Measurements from ENCODE around the gene NLN. TPM values are rescaled to one million over a fixed set of nuclear protein-coding genes. Genes with fewer than 3 reads are reported as not detected.
"Not testable (repeated sequence)": the region's sequence is repeated elsewhere in the genome, so short reads cannot be mapped to it uniquely, and the experiment has no call there.

The NLN gene
- total and polyA plus RNA-seq, 7 experiments from 2014 or later: 2.5 to 11.9 (median 3.6) TPM

DNA sequence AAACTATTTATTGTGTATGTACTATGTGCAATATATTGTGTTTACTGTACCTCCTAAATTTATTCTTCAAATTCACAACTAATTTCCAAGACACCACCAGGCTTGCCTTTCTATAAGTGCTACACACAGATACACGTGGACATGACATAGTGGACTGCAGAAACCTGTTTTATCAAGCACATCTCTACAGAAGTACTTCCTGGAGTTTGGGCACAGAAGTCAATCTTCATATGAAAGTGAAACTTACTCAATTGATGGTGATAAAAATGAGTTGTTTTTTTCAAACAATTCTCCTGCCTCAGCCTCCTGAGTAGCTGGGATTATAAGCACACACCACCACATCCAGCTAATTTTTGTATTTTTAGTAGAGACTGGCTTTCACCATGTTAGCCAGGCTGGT, 57.6 kb downstream of the NLN start:
- ChIA-PET CTCF (interaction anchor here (0.7 kb wide), 1 partner anchor 25 kb away, joined by 3 read pairs; no protein-coding TSS in a partner anchor), POLR2A (interaction anchor here (1.4 kb wide), 1 partner anchor 145 kb away, joined by 3 read pairs; no protein-coding TSS in a partner anchor)
- Histone ChIP-seq H3K4me1 (ENCODE audit: control insufficient read depth in 2 of 2, insufficient read depth in 2 of 2, low read length in 2 of 2) (peaks cover 0 to 9% of the 10 kb centered on the region in 2 donors), H3K27ac (ENCODE audit: low read depth, low read length) (no peak overlapping the region), H3K4me3 (ENCODE audit: low read length) (no peak overlapping the region), H3K27me3 (ENCODE audit: control insufficient read depth in 2 of 2, insufficient read depth in 2 of 2, low read length in 2 of 2) (no peaks in the 10 kb centered on the region), H3K9me3 (ENCODE audit: control insufficient read depth in 2 of 3, low read length in 3 of 3) (no peaks in the 10 kb centered on the region), H3K36me3 (ENCODE audit: control insufficient read depth in 2 of 3, insufficient read depth in 3 of 3, low read length in 3 of 3) (no peaks in the 10 kb centered on the region)
- Mint-ChIP-seq H3K4me3 (peak overlapping the region; percentile 40 to 71 (median 56)), H3K4me1 (peaks cover 17 to 29% (median 24%) of the 10 kb centered on the region in 7 donors), H3K36me3 (peaks cover 5 to 28% (median 13%) of the 10 kb centered on the region in 5 donors), H3K9me3 (no peaks in the 10 kb centered on the region), H3K27me3 (no peaks in the 10 kb centered on the region), H3K27ac (peak overlapping the region; percentile 24 to 91 (median 78))
- peak in 4 of 9 donors; percentile 10 to 28 (median 16) for DNase-seq
- intact Hi-C loops (cut with micrococcal nuclease): loop anchor here (2.0 to 5.0 kb wide), 3 partner anchors 25 to 148 kb away; partner anchors contain the start of gene ERBIN (in 1 of the 2)
- peak; percentile 29 for ATAC-seq

DNA sequence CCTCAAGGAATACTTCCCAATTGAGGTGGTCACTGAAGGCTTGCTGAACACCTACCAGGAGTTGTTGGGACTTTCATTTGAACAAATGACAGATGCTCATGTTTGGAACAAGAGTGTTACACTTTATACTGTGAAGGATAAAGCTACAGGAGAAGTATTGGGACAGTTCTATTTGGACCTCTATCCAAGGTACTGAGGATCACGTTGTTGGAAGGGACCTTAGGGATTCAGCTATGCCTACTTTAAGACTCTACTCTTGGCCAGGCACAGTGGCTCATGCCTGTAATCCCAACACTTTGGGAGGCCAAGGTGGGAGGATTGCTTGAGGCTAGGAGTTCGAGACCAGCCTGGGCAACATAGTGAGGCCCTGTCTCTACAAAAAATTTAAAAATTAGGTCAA, 66.3 kb downstream of the NLN start:
- H3K36me3 ChIP-seq (ENCODE audit: control insufficient read depth in 2 of 3, insufficient read depth in 3 of 3, low read length in 3 of 3); intact Hi-C loops (cut with micrococcal nuclease): not testable (repeated sequence)

DNA sequence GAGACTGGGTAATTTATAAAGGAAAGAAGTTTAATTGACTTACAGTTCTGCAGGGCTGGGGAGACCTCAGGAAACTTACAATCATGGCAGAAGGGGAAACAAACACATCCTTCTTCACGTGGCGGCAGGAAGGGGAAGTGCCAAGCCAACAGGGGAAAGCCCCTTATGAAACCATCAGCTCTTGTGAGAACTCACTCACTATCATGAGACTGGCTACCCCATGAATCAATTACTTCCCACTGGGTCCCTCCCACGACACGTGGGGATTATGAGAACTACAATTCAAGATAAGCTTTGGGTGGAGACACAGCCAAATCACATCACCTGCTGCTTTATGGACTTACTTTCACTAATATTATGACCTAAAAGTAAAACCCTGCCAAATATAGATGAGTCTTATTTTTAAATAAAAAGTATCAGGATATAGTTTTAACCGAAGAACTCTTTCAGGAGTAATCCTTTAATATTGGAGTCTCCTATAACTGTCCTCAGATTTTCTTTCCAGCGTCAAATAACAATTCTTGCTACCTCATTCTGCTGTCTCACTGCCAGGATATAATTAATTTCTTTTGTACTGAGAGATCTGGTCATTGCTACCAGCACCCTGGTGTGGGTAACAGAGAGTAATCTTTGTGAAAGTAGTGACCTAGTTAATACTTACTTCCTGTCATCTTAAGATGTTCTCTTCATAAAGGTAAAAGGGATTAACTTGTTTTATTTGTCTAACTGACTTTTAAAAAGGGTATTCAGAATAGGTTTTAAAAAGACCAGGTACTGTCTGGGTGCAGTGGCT, 68.6 kb downstream of the NLN start:
- peak overlapping the region in 3 of 9 donors; percentile 16 to 61 (median 41) for H3K27ac Mint-ChIP-seq
- peak; percentile 84 for ATAC-seq
- Histone ChIP-seq H3K4me1 (ENCODE audit: control insufficient read depth in 2 of 2, insufficient read depth in 2 of 2, low read length in 2 of 2) (no peaks in the 10 kb centered on the region), H3K27me3 (ENCODE audit: control insufficient read depth in 2 of 2, insufficient read depth in 2 of 2, low read length in 2 of 2) (no peaks in the 10 kb centered on the region), H3K36me3 (ENCODE audit: control insufficient read depth in 2 of 3, insufficient read depth in 3 of 3, low read length in 3 of 3) (no peaks in the 10 kb centered on the region), H3K9me3 (ENCODE audit: control insufficient read depth in 2 of 3, low read length in 3 of 3) (no peaks in the 10 kb centered on the region), H3K27ac (ENCODE audit: low read depth, low read length) (no peak overlapping the region), H3K4me3 (ENCODE audit: low read length) (no peak overlapping the region)
- H3K36me3 Mint-ChIP-seq: peaks cover 6 to 28% (median 22%) of the 10 kb centered on the region in 5 donors
- POLR2A ChIA-PET: interaction anchor here (1.4 kb wide), 1 partner anchor 76 kb away, joined by 4 read pairs; no protein-coding TSS in a partner anchor
- H3K4me3 Mint-ChIP-seq: no peak overlapping the region
- H3K9me3 Mint-ChIP-seq: peaks cover 0 to 7% (median 4%) of the 10 kb centered on the region in 11 donors
- H3K4me1 Mint-ChIP-seq: peaks cover 0 to 13% (median 11%) of the 10 kb centered on the region in 7 donors
- DNase-seq: no peak
- H3K27me3 Mint-ChIP-seq: no peaks in the 10 kb centered on the region
- intact Hi-C loops (cut with micrococcal nuclease): no loop called here
- CTCF ChIA-PET: no interaction called here

More for the DNA sequence above, 66.3 kb downstream of the NLN start:
- H3K9me3 Mint-ChIP-seq; H3K27ac ChIP-seq (ENCODE audit: low read depth, low read length); H3K27me3 ChIP-seq (ENCODE audit: control insufficient read depth in 2 of 2, insufficient read depth in 2 of 2, low read length in 2 of 2); ATAC-seq; H3K4me3 ChIP-seq (ENCODE audit: low read length); POLR2A ChIA-PET; H3K9me3 ChIP-seq (ENCODE audit: control insufficient read depth in 2 of 3, low read length in 3 of 3); H3K4me1 ChIP-seq (ENCODE audit: control insufficient read depth in 2 of 2, insufficient read depth in 2 of 2, low read length in 2 of 2); H3K27ac Mint-ChIP-seq; CTCF ChIA-PET; DNase-seq; H3K27me3 Mint-ChIP-seq; H3K4me3 Mint-ChIP-seq: not testable (repeated sequence)
- peaks cover 0 to 13% (median 11%) of the 10 kb centered on the region in 7 donors for H3K4me1 Mint-ChIP-seq
- H3K36me3 Mint-ChIP-seq: peaks cover 6 to 32% (median 18%) of the 10 kb centered on the region in 5 donors

DNA sequence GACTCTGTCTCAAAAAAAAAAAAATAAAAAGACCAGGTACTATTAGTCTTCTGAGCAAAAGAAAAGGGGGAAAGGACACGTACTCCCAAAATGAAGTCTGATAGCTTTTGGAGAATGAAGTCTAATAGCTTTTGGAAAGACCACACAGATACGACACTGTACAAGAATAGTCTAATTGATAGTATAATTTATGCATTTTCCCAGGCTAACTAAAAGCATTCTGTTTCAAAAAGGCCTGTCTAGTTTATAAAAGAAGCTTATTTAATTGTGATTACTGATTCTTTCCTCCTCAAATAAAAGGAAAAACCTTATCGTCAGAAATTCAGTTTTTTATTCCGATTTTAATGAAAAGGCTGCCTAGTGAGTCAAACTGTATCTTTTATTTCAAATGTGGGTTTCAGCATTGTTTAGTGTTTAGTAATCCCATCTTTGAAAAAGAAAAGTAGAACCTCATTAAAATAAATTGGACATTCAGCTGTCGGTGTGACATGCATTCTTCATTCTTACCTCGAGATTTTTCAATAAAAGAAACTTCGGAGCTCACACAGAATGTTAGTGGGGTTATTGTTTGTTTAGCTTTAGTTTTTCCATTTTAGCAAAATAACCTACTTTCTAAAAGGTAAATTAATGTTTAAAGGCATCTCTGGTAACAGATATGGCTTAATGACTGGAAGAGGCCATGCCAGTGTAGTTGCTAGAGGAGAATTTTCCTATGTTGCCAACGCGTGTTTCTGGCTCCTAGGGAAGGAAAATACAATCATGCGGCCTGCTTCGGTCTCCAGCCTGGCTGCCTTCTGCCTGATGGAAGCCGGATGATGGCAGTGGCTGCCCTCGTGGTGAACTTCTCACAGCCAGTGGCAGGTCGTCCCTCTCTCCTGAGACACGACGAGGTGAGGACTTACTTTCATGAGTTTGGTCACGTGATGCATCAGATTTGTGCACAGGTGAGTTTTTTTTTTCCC, 70.0 kb downstream of the NLN start:
- CTCF ChIA-PET: no interaction called here
- H3K9me3 Mint-ChIP-seq: peaks cover 0 to 7% (median 4%) of the 10 kb centered on the region in 11 donors
- H3K27me3 ChIP-seq (ENCODE audit: control insufficient read depth in 2 of 2, insufficient read depth in 2 of 2, low read length in 2 of 2): no peaks in the 10 kb centered on the region
- no peaks in the 10 kb centered on the region for H3K36me3 ChIP-seq (ENCODE audit: control insufficient read depth in 2 of 3, insufficient read depth in 3 of 3, low read length in 3 of 3)
- H3K36me3 Mint-ChIP-seq: peaks cover 6 to 31% (median 22%) of the 10 kb centered on the region in 5 donors
- intact Hi-C loops (cut with micrococcal nuclease): no loop called here
- peaks cover 0 to 13% (median 12%) of the 10 kb centered on the region in 7 donors for H3K4me1 Mint-ChIP-seq
- no peak overlapping the region for H3K27ac Mint-ChIP-seq
- ATAC-seq (no peak), DNase-seq (no peak)
- H3K27ac ChIP-seq (ENCODE audit: low read depth, low read length): no peak overlapping the region
- no peaks in the 10 kb centered on the region for H3K9me3 ChIP-seq (ENCODE audit: control insufficient read depth in 2 of 3, low read length in 3 of 3)
- no peaks in the 10 kb centered on the region for H3K4me1 ChIP-seq (ENCODE audit: control insufficient read depth in 2 of 2, insufficient read depth in 2 of 2, low read length in 2 of 2)
- no peak overlapping the region for H3K4me3 Mint-ChIP-seq
- POLR2A ChIA-PET: interaction anchor here (0.6 to 1.4 kb wide), 2 partner anchors 75 to 132 kb away, joined by 4 read pairs; no protein-coding TSS in a partner anchor
- no peak overlapping the region for H3K4me3 ChIP-seq (ENCODE audit: low read length)
- no peaks in the 10 kb centered on the region for H3K27me3 Mint-ChIP-seq

DNA sequence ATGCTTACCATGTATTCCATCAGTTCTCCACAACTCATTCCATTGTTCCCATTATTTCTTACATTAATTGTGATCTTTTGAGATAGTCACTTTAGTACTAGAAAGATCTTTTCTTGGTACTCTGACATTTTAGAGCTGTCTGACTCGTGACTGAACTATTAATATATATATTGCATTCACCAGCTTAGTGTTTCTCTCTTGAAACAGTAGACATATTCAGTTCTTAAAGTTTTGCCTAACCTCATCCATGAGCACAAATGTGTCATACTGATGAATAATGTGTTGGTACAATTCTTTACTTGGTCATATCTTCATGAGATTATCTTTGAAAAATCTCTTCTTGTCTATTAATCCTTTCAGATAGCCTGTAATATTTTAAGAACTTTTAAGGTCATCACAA, 74.3 kb downstream of the NLN start:
- no peak overlapping the region for H3K4me3 ChIP-seq (ENCODE audit: low read length)
- peaks cover 0 to 2% (median 0%) of the 10 kb centered on the region in 11 donors for H3K9me3 Mint-ChIP-seq
- POLR2A ChIA-PET: no interaction called here
- H3K27me3 ChIP-seq (ENCODE audit: control insufficient read depth in 2 of 2, insufficient read depth in 2 of 2, low read length in 2 of 2): no peaks in the 10 kb centered on the region
- CTCF ChIA-PET: no interaction called here
- no peak overlapping the region for H3K4me3 Mint-ChIP-seq
- DNase-seq: no peak
- H3K9me3 ChIP-seq (ENCODE audit: control insufficient read depth in 2 of 3, low read length in 3 of 3): no peaks in the 10 kb centered on the region
- no peak overlapping the region for H3K27ac Mint-ChIP-seq
- no peak for ATAC-seq
- H3K27ac ChIP-seq (ENCODE audit: low read depth, low read length): no peak overlapping the region
- no peaks in the 10 kb centered on the region for H3K27me3 Mint-ChIP-seq
- intact Hi-C loops (cut with micrococcal nuclease): no loop called here
- H3K4me1 ChIP-seq (ENCODE audit: control insufficient read depth in 2 of 2, insufficient read depth in 2 of 2, low read length in 2 of 2): no peaks in the 10 kb centered on the region
- H3K36me3 Mint-ChIP-seq: peaks cover 0 to 15% (median 8%) of the 10 kb centered on the region in 5 donors
- H3K4me1 Mint-ChIP-seq: peaks cover 0 to 7% (median 0%) of the 10 kb centered on the region in 7 donors
- no peaks in the 10 kb centered on the region for H3K36me3 ChIP-seq (ENCODE audit: control insufficient read depth in 2 of 3, insufficient read depth in 3 of 3, low read length in 3 of 3)

DNA sequence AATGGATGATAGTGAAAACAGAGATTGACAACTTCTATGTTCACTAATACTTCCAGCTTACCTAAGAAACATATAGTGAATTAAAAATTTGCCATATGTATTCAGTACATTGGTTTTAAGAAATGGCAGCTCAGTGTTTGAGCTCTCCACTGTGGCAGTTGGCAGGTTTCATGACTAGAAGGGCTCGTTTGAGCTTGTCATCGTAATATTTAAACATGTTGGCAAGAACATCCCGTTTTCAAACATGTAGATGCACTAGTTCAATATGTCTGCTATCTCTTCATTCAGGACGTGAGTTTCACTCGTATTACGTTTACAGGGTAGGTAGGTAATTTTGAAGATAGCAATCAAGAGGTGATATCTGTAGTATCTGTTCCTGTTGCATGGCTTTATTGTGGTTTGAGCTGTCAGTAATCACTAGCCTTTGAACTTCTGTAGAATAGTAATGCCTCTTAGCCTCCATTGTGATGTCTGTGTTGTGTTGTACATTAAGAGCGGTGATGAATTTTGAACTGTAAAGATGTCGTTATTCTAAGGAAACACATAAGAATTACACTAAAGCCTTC, 74.8 kb downstream of the NLN start:
- no peak overlapping the region for H3K27ac ChIP-seq (ENCODE audit: low read depth, low read length)
- Mint-ChIP-seq H3K36me3 (peaks cover 1 to 18% (median 11%) of the 10 kb centered on the region in 5 donors), H3K9me3 (peaks cover 0 to 4% (median 0%) of the 10 kb centered on the region in 11 donors), H3K4me3 (no peak overlapping the region), H3K27me3 (no peaks in the 10 kb centered on the region), H3K4me1 (peaks cover 0 to 11% (median 4%) of the 10 kb centered on the region in 7 donors), H3K27ac (no peak overlapping the region)
- H3K27me3 ChIP-seq (ENCODE audit: control insufficient read depth in 2 of 2, insufficient read depth in 2 of 2, low read length in 2 of 2): no peaks in the 10 kb centered on the region
- no peak overlapping the region for H3K4me3 ChIP-seq (ENCODE audit: low read length)
- peak; percentile 65 for ATAC-seq
- CTCF ChIA-PET: no interaction called here
- DNase-seq: no peak
- POLR2A ChIA-PET: no interaction called here
- no peaks in the 10 kb centered on the region for H3K9me3 ChIP-seq (ENCODE audit: control insufficient read depth in 2 of 3, low read length in 3 of 3)
- H3K36me3 ChIP-seq (ENCODE audit: control insufficient read depth in 2 of 3, insufficient read depth in 3 of 3, low read length in 3 of 3): no peaks in the 10 kb centered on the region
- intact Hi-C loops (cut with micrococcal nuclease): no loop called here
- no peaks in the 10 kb centered on the region for H3K4me1 ChIP-seq (ENCODE audit: control insufficient read depth in 2 of 2, insufficient read depth in 2 of 2, low read length in 2 of 2)
